Motor neuron (in vitro differentiated cells): ENCODE measurements around the gene APC2. TPM values are rescaled to one million over a fixed set of nuclear protein-coding genes. Genes with fewer than 3 reads are reported as not detected.
"Not testable (repeated sequence)": the region's sequence is repeated elsewhere in the genome, so short reads cannot be mapped to it uniquely, and the experiment has no call there.

ENCODE experiments used
- ATAC-seq, 8 experiments: fragments of 200-7000 bp; cut with Tn5 transposase; replicated peaks in 6 of 8; 2 replicates each; pipeline ENCODE4 v1.8.0; 2021; ENCODE audit warnings: mild to moderate bottlenecking in 8 of 8, moderate library complexity in 8 of 8
- H3K27ac ChIP-seq, 2 donors: fragments of 250-450 bp; sonication (Bioruptor Pico); 2 replicates each; pipeline ENCODE4 v1.9.0; 2021; ENCODE audit warnings: antibody characterized with exemption in 2 of 2, mild to moderate bottlenecking in 2 of 2, moderate library complexity in 1 of 2
- H3K4me1 ChIP-seq, 2 donors: fragments of 250-450 bp; sonication (Bioruptor Pico); replicated peaks in 1 of 2; 2 replicates each; pipeline ENCODE4 v1.6.1; 2021; ENCODE audit warnings: antibody characterized with exemption in 2 of 2, mild to moderate bottlenecking in 2 of 2, moderate library complexity in 1 of 2
- H3K4me3 ChIP-seq, 5 donors: fragments of 250-450 bp; sonication (Bioruptor Pico); 2 replicates each; pipeline ENCODE4 v1.9.0; 2021; ENCODE audit warnings: antibody characterized with exemption in 5 of 5, mild to moderate bottlenecking in 5 of 5, moderate library complexity in 4 of 5
- WGBS, 10 experiments: fragments of 450-650 bp; shearing (Covaris generic); methylation state at CpG; one replicate each; pipeline ENCODE4 v1.0.0; 2022; 5-methylcytosine and 5-hydroxymethylcytosine counted together
- in situ Hi-C, 9 experiments: fragments of 400-800 bp; cut with MboI; loops; one replicate each; pipeline ENCODE4 v1.15.0; 2021; ENCODE audit warnings: low sequenced_read_pairs in 9 of 9, low pct_unique_long_range_greater_than_20kb in 2 of 9; ENCODE audit not compliant: unreplicated experiment in 9 of 9
- total RNA-seq, 8 experiments: library from RNA; unstranded; fragments of 300-600 nt; gene quantifications; 2 replicates each; pipeline versions ENCODE4 v1.2.3 to v1.2.4, GENCODE V29; 2022

The APC2 gene
- total RNA-seq, 8 experiments from 2014 or later = 0.31 to 52.0 (median 31.9) TPM

GRCh38 chr19:1490311-1491113 lies 40.6 kb downstream of the APC2 start, which contains the start of gene PCSK4:
Gene PCSK4, minus strand, starts transcription at chr19:1490350. Its CDS starts 4 bp downstream, at chr19:1490346.
- 0% methylated on average over 5 of the region's 74 CpGs; no CpG with 5 or more reads in 9 of the 10 experiments for WGBS, 10 experiments
- in situ Hi-C loops = no loop called here
- Histone ChIP-seq H3K4me1 (peaks cover 14 to 15% of the 10 kb centered on the region in 2 donors), H3K4me3 (peak within 1 kb of the TSS; percentile 40 to 47 (median 46)), H3K27ac (peak within 1 kb of the TSS; percentile 79 to 80)
- peak; percentile 85 to 91 (median 90) for ATAC-seq

GRCh38 chr19:1491114-1491848 lies 41.4 kb downstream of the APC2 start, which contains the start of gene REEP6:
Gene REEP6, plus strand, starts transcription at chr19:1491181. Its CDS starts 89 bp downstream, at chr19:1491270.
- in situ Hi-C loops = no loop called here
- Histone ChIP-seq H3K27ac (peak within 1 kb of the TSS; percentile 79 to 80), H3K4me3 (peak within 1 kb of the TSS; percentile 40 to 47 (median 46)), H3K4me1 (peaks cover 14 to 15% of the 10 kb centered on the region in 2 donors)
- no peak for ATAC-seq
- 0 to 11% (median 2%) methylated on average over 2 to 11 of the region's 73 CpGs; no CpG with 5 or more reads in 6 of the 10 experiments for WGBS, 10 experiments

- no peak for ATAC-seq
- H3K4me3 ChIP-seq = peak overlapping the region in 1 of 5 donors; percentile 45
- peaks cover 15 to 18% of the 10 kb centered on the region in 2 donors for H3K4me1 ChIP-seq
- no peak overlapping the region for H3K27ac ChIP-seq
- 17 to 81% (median 58%) methylated on average over 1 to 6 of the region's 12 CpGs; no CpG with 5 or more reads in 4 of the 10 experiments for WGBS, 10 experiments
- in situ Hi-C loops = no loop called here
Observed at GRCh38 chr19:1491849-1492170, 41.9 kb downstream of the APC2 start.

GRCh38 chr19:1492474-1493006 lies 42.6 kb downstream of the APC2 start:
- ATAC-seq = no peak
- 36 to 80% (median 45%) methylated on average over 1 to 4 of the region's 10 CpGs; no CpG with 5 or more reads in 4 of the 10 experiments for WGBS, 10 experiments
- in situ Hi-C loops = no loop called here
- no peak overlapping the region for H3K27ac ChIP-seq
- H3K4me1 ChIP-seq = peaks cover 15 to 23% of the 10 kb centered on the region in 2 donors
- no peak overlapping the region for H3K4me3 ChIP-seq

- no peak for ATAC-seq
- in situ Hi-C loops = no loop called here
- WGBS, 10 experiments = 70 to 90% (median 75%) methylated on average over 2 of the region's 15 CpGs; no CpG with 5 or more reads in 7 of the 10 experiments
- no peak overlapping the region for H3K4me3 ChIP-seq
- H3K27ac ChIP-seq = no peak overlapping the region
- H3K4me1 ChIP-seq = peaks cover 19 to 28% of the 10 kb centered on the region in 2 donors
Observed at GRCh38 chr19:1494115-1494815, 44.3 kb downstream of the APC2 start.

- WGBS, 10 experiments = 63 to 100% (median 80%) methylated on average over 1 to 7 of the region's 37 CpGs; no CpG with 5 or more reads in 5 of the 10 experiments
- peaks cover 12 to 21% of the 10 kb centered on the region in 2 donors for H3K4me1 ChIP-seq
- ATAC-seq = no peak
- no peak overlapping the region for H3K27ac ChIP-seq
- in situ Hi-C loops = no loop called here
- no peak overlapping the region for H3K4me3 ChIP-seq
Observed at GRCh38 chr19:1495051-1495798, 45.3 kb downstream of the APC2 start.

GRCh38 chr19:1495799-1496713 lies 46.1 kb downstream of the APC2 start:
- peak in 3 of 8 experiments; percentile 2 to 5 (median 3) for ATAC-seq
- in situ Hi-C loops = no loop called here
- Histone ChIP-seq H3K27ac (no peak overlapping the region), H3K4me3 (no peak overlapping the region), H3K4me1 (peaks cover 12 to 21% of the 10 kb centered on the region in 2 donors)
- WGBS, 10 experiments = 28 to 68% (median 40%) methylated on average over 2 to 10 of the region's 40 CpGs; no CpG with 5 or more reads in 7 of the 10 experiments

- ATAC-seq = peak in 5 of 8 experiments; percentile 8 to 20 (median 15)
- in situ Hi-C loops = no loop called here
- peaks cover 12 to 21% of the 10 kb centered on the region in 2 donors for H3K4me1 ChIP-seq
- H3K27ac ChIP-seq = no peak overlapping the region
- WGBS, 10 experiments = 63 to 100% (median 82%) methylated on average over 2 to 8 of the region's 39 CpGs; no CpG with 5 or more reads in 7 of the 10 experiments
- H3K4me3 ChIP-seq = no peak overlapping the region
Observed at GRCh38 chr19:1496714-1497577, 47.0 kb downstream of the APC2 start.

- H3K4me1 ChIP-seq = peaks cover 12 to 20% of the 10 kb centered on the region in 2 donors
- no peak for ATAC-seq
- no peak overlapping the region for H3K27ac ChIP-seq
- 40 to 100% (median 74%) methylated on average over 1 to 7 of the region's 25 CpGs; no CpG with 5 or more reads in 3 of the 10 experiments for WGBS, 10 experiments
- no peak overlapping the region for H3K4me3 ChIP-seq
- in situ Hi-C loops = no loop called here
Observed at GRCh38 chr19:1497578-1498235, 47.8 kb downstream of the APC2 start.

GRCh38 chr19:1499231-1499630 lies 49.3 kb downstream of the APC2 start:
- in situ Hi-C loops = not testable (repeated sequence)
- no CpG with 5 or more reads among the region's 34 CpGs for WGBS, 10 experiments

More at GRCh38 chr19:1499231-1499630, 49.3 kb downstream of the APC2 start:
- not testable (repeated sequence) for ATAC-seq, H3K4me3 ChIP-seq, H3K27ac ChIP-seq
- peaks cover 15 to 17% of the 10 kb centered on the region in 2 donors for H3K4me1 ChIP-seq
